Mucosa of rectum (tissue), 2 donors: Measurements from ENCODE around the gene ASTN2.

Source experiments
- H3K27ac ChIP-seq, 2 donors: one replicate each; pipeline ENCODE4 v1.7.0; 2013; ENCODE audit warnings: inconsistent platforms in 2 of 2, low read depth in 2 of 2, low read length in 2 of 2
- H3K27me3 ChIP-seq, 2 donors: one replicate each; pipeline ENCODE4 v1.7.0; 2013; ENCODE audit warnings: low read length in 2 of 2; ENCODE audit not compliant: control insufficient read depth in 2 of 2, insufficient read depth in 2 of 2
- H3K36me3 ChIP-seq, 2 donors: one replicate each; pipeline ENCODE4 v1.7.0; 2013; ENCODE audit warnings: low read length in 2 of 2; ENCODE audit not compliant: control insufficient read depth in 2 of 2, insufficient read depth in 2 of 2
- H3K4me1 ChIP-seq, 2 donors: one replicate each; pipeline ENCODE4 v1.7.0; 2013; ENCODE audit warnings: low read length in 2 of 2, mild to moderate bottlenecking in 1 of 2; ENCODE audit not compliant: control insufficient read depth in 2 of 2, insufficient read depth in 2 of 2
- H3K4me3 ChIP-seq, 2 donors: one replicate each; pipeline ENCODE4 v1.7.0; 2013; ENCODE audit warnings: low read length in 2 of 2
- H3K9ac ChIP-seq, 2 donors: one replicate each; pipeline ENCODE4 v1.7.0; 2013; ENCODE audit warnings: low read length in 2 of 2, low read depth in 1 of 2, mild to moderate bottlenecking in 1 of 2
- H3K9me3 ChIP-seq, 2 donors: one replicate each; pipeline ENCODE4 v1.7.0; 2013; ENCODE audit warnings: low read length in 2 of 2; ENCODE audit not compliant: control insufficient read depth in 2 of 2
- donor health status: healthy.
- donor health status: Normal muscosa, but diverticular disease.

The ASTN2 gene

GRCh38 chr9:116951588-116952435, 463.0 kb downstream of the ASTN2 start:
- no peak overlapping the region for H3K9ac ChIP-seq
- no peaks in the 10 kb centered on the region for H3K4me1 ChIP-seq
- no peak overlapping the region for H3K4me3 ChIP-seq
- no peaks in the 10 kb centered on the region for H3K36me3 ChIP-seq
- no peak overlapping the region for H3K27ac ChIP-seq
- no peaks in the 10 kb centered on the region for H3K9me3 ChIP-seq
- H3K27me3 ChIP-seq: no peaks in the 10 kb centered on the region

- Histone ChIP-seq H3K27ac (no peak overlapping the region), H3K9ac (no peak overlapping the region), H3K36me3 (no peaks in the 10 kb centered on the region), H3K4me3 (no peak overlapping the region), H3K4me1 (no peaks in the 10 kb centered on the region), H3K9me3 (no peaks in the 10 kb centered on the region), H3K27me3 (no peaks in the 10 kb centered on the region)
Observed at GRCh38 chr9:116945817-116946216, 469.0 kb downstream of the ASTN2 start.

- Histone ChIP-seq H3K27ac (no peak overlapping the region), H3K9me3 (no peaks in the 10 kb centered on the region), H3K27me3 (no peaks in the 10 kb centered on the region), H3K36me3 (no peaks in the 10 kb centered on the region), H3K4me1 (no peaks in the 10 kb centered on the region), H3K4me3 (no peak overlapping the region), H3K9ac (no peak overlapping the region)
Observed at GRCh38 chr9:116944714-116945534, 469.9 kb downstream of the ASTN2 start.

- Histone ChIP-seq H3K9ac (no peak overlapping the region), H3K4me1 (no peaks in the 10 kb centered on the region), H3K9me3 (no peaks in the 10 kb centered on the region), H3K27ac (no peak overlapping the region), H3K27me3 (no peaks in the 10 kb centered on the region), H3K36me3 (no peaks in the 10 kb centered on the region), H3K4me3 (no peak overlapping the region)
Observed at GRCh38 chr9:116943970-116944369, 470.9 kb downstream of the ASTN2 start.

GRCh38 chr9:116942593-116943061, 472.2 kb downstream of the ASTN2 start:
- Histone ChIP-seq H3K4me1 (no peaks in the 10 kb centered on the region), H3K4me3 (no peak overlapping the region), H3K27ac (no peak overlapping the region), H3K36me3 (no peaks in the 10 kb centered on the region), H3K9ac (no peak overlapping the region), H3K27me3 (no peaks in the 10 kb centered on the region), H3K9me3 (no peaks in the 10 kb centered on the region)

GRCh38 chr9:116941266-116941665, 473.6 kb downstream of the ASTN2 start:
- no peaks in the 10 kb centered on the region for H3K27me3 ChIP-seq
- H3K9ac ChIP-seq: no peak overlapping the region
- H3K4me3 ChIP-seq: no peak overlapping the region
- no peaks in the 10 kb centered on the region for H3K4me1 ChIP-seq
- no peaks in the 10 kb centered on the region for H3K36me3 ChIP-seq
- no peak overlapping the region for H3K27ac ChIP-seq
- H3K9me3 ChIP-seq: no peaks in the 10 kb centered on the region

- H3K9me3 ChIP-seq: no peaks in the 10 kb centered on the region
- H3K36me3 ChIP-seq: no peaks in the 10 kb centered on the region
- no peaks in the 10 kb centered on the region for H3K4me1 ChIP-seq
- H3K4me3 ChIP-seq: no peak overlapping the region
- H3K27me3 ChIP-seq: no peaks in the 10 kb centered on the region
- no peak overlapping the region for H3K9ac ChIP-seq
- H3K27ac ChIP-seq: no peak overlapping the region
Observed at GRCh38 chr9:116940614-116941215, 474.1 kb downstream of the ASTN2 start.

- Histone ChIP-seq H3K4me3 (no peak overlapping the region), H3K27ac (no peak overlapping the region), H3K9me3 (no peaks in the 10 kb centered on the region), H3K9ac (no peak overlapping the region), H3K36me3 (no peaks in the 10 kb centered on the region), H3K4me1 (no peaks in the 10 kb centered on the region), H3K27me3 (no peaks in the 10 kb centered on the region)
Observed at GRCh38 chr9:116939614-116940013, 475.2 kb downstream of the ASTN2 start.

- no peak overlapping the region for H3K9ac ChIP-seq
- H3K27me3 ChIP-seq: no peaks in the 10 kb centered on the region
- no peaks in the 10 kb centered on the region for H3K36me3 ChIP-seq
- H3K9me3 ChIP-seq: no peaks in the 10 kb centered on the region
- H3K4me1 ChIP-seq: no peaks in the 10 kb centered on the region
- no peak overlapping the region for H3K4me3 ChIP-seq
- no peak overlapping the region for H3K27ac ChIP-seq
Observed at GRCh38 chr9:116939161-116939560, 475.7 kb downstream of the ASTN2 start.

- Histone ChIP-seq H3K9ac (no peak overlapping the region), H3K27ac (no peak overlapping the region), H3K9me3 (no peaks in the 10 kb centered on the region), H3K4me3 (no peak overlapping the region), H3K36me3 (no peaks in the 10 kb centered on the region), H3K4me1 (no peaks in the 10 kb centered on the region), H3K27me3 (no peaks in the 10 kb centered on the region)
Observed at GRCh38 chr9:116937361-116937760, 477.5 kb downstream of the ASTN2 start.
